HEK293T (cell line): Measurements from ENCODE around the gene SH3BP2.

Experiments used
- FOXM1 ChIP-seq: fragments of 450-650 bp; IDR thresholded peaks from 2 replicates; pipeline ENCODE4 v1.6.1; 2017; ENCODE audit warnings: mild to moderate bottlenecking, borderline replicate concordance
- SP1 ChIP-seq: fragments of 450-650 bp; IDR thresholded peaks from 2 replicates; pipeline ENCODE4 v1.6.1; 2017
- SUZ12 ChIP-seq: fragments of 450-650 bp; IDR thresholded peaks from 2 replicates; pipeline ENCODE4 v1.6.1; 2016; ENCODE audit warnings: mild to moderate bottlenecking

DNA sequence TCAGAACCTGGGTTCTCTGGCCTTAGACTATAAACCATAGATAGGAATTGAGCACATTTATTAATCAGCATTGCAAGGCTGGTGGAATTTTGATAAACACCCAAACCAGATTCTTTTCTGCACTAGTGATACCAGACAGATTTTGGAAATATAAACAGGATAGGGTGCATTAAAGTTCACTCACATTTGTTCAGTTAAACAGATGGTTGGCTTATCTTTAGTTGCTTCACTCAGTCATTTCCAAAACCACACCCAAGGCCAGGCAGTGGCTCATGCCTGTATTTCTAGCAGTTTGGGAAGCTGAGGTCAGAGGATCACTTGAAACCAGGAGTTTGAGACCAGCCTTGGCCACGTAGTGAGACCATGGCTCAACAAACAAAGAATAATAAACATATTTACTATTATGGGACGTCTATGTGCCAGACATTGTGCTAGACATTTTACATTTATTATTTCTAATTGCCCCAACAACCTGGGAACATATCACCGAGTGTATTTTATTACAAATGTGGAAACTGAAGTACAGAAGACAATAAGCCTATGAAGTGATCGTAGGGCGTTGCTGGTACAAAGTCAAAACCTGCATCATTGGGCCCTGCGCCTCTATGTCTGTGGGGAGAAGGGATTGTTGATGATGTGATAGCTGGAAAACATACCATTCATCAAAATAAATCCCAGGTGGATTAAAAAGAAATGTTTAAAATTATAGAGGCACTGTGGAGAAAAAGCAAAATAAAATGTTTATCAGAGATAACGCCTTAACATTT, 65.7 kb downstream of the SH3BP2 start:
- TF ChIP-seq SUZ12 (no peak), FOXM1 (no peak), SP1 (no peak)
